GM19193 (cell line): ENCODE data around the gene DVL2.
A peak's percentile ranks its signal among the peaks of the same experiment; 100 is the strongest.

Source experiments
- POLR2A ChIP-seq: IDR thresholded peaks from 4 replicates; pipeline ENCODE4 v1.6.1; 2011; ENCODE audit not compliant: insufficient read depth, insufficient read length; ENCODE audit errors: extremely low read depth

DVL2 gene

DNA sequence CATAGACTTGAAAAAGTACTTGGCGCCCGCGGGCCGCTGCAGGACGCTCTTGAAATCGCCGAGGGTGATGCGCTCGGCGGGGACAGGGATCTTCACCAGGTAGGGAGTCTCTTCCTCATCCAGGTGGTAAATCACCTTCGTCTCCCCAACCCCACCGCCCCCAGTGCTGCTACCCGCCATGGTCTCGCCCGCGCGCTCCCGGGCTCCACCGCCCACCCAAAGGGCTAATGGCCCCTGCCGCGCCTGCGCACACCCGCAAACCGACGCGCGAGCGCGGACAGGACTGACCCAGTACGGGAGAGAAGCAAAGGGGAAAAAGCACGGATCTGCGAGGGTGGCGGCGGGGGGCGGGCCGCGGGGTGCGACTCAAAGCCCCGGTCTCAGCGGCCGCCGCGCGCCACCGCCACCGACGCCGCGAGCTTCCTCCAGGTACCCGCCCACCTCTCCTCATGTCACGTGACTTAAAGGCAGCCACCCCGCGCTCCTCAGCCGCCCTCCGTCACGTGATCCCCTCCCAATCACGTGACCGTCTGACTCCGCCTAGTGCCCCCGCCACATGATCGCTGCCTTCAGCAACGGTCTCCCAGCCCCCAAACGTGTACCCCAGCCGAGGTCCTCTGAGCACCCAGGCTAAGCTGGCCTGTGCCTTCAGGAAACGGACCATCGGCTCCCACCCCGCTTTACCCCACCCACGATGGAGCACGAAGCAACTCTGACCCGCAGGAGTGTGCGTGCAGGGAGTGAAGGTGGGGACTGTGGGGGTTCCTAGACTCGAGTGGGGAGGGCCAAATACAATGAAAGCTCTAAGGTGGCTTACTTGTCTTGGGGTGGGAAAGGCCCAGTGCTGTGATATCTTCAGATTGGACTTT, at the start of gene DVL2:
TSS of gene DVL2 (minus strand) at position 435 of the 869 bp plus-strand sequence. CDS start at position 180, 255 bp downstream.
- peak; percentile 77 for TF ChIP-seq POLR2A

DNA sequence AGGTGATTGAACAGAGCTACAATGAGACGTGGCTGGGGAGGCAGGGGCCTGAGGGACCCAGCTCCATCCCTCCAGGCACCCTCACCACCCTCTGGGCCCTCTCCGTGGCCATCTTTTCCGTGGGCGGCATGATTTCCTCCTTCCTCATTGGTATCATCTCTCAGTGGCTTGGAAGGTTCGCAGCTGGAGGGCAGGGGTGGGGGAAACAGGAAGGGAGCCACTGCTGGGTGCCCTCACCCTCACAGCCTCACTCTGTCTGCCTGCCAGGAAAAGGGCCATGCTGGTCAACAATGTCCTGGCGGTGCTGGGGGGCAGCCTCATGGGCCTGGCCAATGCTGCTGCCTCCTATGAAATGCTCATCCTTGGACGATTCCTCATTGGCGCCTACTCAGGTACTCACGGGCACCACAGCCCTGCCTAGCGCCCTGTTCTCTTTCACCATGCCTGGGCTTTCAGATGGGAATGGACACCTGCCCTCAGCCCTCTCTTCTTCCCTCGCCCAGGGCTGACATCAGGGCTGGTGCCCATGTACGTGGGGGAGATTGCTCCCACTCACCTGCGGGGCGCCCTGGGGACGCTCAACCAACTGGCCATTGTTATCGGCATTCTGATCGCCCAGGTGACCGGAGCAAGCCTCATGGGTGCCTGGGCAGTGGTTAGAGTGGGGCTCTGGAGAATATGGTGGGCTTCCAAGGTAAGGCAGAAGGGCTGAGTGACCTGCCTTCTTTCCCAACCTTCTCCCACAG, 49.3 kb upstream of the DVL2 start:
- TF ChIP-seq POLR2A = no peak

DNA sequence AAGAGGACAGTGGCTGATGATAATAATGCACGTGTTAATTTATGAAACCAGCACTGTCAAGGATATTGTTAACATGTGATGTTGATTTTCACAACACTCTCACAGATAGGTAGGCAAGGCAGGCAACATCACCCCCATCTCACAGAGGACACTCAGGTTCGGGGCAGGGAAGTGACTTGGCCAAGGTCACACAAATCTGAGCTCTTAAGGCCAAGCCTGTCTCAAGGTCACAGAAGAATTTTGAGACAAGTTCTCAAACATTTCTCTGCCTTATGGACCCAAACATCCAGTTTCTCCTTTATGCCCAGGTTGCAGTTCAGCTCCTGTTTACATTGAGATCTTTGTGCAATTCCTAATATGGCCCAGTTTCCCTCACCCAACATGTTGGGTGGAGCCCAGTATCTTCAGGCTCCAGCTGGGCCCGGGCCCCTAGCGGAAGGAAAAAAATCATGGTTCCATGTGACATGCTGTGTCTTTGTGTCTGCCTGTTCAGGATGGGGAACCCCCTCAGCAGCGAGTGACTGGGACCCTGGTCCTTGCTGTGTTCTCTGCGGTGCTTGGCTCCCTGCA, 48.5 kb upstream of the DVL2 start:
- no peak for TF ChIP-seq POLR2A

DNA sequence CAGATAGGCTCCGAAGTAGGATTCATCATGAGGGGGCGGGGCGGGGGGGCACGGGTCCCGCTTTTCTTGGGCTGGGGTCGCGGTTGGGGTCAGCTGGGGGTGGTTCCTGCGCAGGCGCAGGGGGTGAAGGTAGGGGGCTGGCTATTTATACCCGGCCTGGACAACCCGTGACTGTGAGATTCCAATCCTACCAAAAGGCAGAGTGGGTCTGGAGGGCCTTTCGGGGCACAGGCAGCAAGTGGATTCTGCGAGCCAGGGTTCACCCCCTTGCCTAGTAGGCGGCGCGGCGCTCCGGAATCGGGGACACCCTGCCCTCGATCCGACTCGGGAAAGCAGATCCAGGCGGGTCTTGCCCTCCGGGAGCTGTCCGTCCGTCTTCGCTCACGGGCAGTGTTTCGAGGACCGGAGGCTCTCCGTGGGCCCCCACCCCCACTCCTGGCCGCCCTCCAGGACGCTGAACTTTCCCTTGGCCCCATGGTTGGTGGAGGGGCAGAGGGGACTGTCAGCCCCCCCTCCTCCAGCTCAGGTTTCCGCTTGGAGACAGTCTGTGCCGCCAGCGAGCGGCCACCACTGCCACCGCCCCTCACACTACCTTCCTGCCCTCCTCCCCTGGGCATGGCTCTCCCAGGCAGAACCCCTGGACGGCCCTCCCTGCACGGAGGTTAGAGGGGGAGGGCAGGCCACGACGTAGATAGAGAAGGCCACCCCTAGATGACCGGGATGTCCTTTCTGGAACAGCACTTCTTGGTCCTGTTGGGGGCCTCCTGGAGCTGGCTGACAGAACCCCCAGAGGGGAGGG, 47.8 kb upstream of the DVL2 start:
- TF ChIP-seq POLR2A = no peak

DNA sequence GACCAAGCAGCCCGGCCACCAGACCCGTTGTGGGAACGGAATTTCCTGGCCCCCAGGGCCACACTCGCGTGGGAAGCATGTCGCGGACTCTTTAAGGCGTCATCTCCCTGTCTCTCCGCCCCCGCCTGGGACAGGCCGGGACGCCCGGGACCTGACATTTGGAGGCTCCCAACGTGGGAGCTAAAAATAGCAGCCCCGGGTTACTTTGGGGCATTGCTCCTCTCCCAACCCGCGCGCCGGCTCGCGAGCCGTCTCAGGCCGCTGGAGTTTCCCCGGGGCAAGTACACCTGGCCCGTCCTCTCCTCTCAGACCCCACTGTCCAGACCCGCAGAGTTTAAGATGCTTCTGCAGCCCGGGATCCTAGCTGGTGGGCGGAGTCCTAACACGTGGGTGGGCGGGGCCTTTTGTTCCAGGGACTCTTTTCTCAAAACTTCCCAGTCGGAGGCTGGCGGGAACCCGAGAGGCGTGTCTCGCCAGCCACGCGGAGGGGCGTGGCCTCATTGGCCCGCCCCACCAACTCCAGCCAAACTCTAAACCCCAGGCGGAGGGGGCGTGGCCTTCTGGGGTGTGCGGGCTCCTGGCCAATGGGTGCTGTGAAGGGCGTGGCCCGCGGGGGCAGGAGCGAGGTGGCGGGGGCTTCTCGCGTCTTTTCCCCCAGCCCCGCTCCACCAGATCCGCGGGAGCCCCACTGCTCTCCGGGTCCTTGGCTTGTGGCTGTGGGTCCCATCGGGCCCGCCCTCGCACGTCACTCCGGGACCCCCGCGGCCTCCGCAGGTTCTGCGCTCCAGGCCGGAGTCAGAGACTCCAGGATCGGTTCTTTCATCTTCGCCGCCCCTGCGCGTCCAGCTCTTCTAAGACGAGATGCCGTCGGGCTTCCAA, 47.0 kb upstream of the DVL2 start, which contains the start of gene SLC2A4:
TSS of gene SLC2A4 (plus strand) at position 645 of the 879 bp plus-strand sequence. CDS start at position 862, 217 bp downstream.
- peak; percentile 8 for TF ChIP-seq POLR2A

DNA sequence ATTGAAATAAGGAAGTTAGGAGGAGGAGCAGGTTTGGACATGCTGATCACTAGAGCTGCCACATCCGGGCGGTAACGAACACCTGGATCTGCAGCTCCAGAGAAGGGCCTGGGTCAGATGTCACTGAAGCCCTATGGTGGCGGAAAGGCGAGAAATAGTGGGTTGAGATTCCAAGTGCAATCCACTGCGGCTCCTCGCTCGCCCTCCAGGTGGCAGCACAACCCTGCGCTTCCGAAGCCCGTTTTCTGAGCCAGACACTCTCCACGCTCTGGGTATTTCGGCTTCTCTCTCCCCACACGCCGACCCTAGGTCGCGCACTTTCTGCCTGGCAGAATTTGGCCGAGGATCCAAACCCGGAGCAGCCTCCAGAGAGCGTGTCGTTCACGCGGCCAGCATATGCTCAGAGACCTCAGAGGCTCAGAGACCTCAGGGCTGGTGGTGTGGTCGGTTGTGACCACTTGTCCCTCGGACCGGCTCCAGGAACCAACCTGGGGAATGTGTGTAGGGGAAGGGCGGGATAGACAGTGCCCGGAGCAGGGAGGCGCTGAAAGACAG, 46.3 kb upstream of the DVL2 start:
- peak; percentile 7 for TF ChIP-seq POLR2A

DNA sequence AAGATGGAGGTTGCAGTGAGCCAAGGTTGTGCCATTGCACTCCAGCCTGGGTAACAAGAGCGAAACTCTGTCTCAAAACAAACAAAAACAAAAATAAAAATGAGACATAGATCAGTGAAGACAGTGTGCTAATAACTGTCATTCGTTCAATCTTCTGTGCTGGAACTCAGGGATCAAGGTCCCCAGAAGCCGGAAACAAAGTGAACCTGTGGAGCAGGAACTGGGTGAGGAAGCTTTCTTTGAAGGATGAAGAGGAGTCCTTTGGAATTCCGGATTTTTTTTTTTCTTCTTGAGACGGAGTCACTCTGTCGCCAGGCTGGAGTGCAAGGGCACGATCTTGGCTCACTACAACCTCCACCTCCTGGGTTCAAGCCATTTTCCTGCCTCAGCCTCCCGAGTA, 45.1 kb upstream of the DVL2 start:
- no peak for TF ChIP-seq POLR2A

DNA sequence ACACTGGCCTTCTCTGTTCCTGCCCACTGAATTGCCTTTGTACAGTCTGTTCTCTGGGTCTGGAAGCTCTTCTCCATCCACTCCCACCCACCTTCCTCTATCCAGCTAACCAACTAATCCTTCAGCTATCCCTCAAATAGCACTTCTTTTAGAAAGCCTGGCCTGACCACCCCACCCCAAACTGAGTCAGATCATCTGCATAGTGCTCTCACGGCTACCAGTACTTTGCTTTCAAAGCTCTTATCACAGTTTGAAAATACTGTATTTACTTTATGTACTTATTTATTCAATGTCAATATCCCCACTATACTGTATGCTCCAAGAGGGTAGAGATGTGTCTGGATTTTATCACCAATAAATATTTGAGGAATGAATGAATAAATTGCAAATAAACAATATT, 32.5 kb upstream of the DVL2 start:
- TF ChIP-seq POLR2A = no peak

DNA sequence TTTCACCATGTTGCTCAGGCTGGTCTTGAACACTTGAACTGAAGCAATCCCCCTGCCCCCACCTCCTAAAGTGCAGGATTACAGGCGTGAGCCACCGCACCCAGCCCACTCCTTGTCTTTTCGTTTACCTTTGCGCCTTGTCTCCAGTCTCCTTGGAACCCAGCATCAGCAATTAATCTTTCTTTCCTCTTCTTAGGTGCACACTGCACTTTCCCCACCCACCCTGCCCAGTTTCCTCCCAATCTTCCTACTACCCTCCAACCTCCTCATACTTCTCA, 29.4 kb upstream of the DVL2 start:
- no peak for TF ChIP-seq POLR2A

DNA sequence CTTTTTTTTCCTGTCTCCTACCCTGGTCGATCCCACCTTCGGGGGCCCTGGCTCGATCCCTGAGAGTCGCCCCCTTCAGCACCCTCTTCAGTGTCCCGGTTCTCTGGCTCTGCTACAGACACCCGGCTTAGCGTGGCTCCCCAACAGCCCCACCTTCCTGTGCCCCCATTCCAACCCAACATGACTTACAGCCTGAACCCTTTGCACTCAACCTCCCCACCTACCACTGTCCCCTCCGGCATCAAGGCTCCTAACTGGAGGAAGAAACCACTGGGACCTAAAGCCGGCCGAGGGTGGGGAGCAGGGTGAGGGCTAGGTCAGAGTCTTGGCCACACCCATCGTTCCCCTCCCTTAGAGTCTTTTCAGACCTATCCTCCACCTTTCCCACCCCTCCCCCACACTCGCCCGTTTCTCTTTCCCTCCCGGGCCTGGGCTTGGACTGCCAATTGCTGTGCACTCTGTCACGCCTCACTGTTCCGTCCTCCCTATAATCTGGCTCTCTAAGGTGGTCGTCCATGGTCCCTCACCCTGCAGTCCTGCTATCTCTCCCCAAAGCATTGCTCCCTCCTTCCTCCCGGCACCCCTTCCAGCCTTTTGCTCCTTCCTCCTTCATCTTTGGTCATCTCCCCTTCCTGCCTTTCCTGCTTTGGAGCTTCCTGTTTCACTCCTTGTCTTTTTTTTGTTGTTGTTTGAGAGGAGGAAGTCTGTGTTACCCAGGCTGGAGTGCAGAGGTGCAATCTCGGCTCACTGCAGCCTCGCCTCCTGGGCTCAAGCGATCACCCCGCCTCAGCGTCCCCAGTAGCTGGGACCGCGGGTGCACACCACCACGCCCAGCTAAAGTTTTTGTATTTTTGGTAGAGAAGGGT, 28.9 kb upstream of the DVL2 start:
- TF ChIP-seq POLR2A = no peak

DNA sequence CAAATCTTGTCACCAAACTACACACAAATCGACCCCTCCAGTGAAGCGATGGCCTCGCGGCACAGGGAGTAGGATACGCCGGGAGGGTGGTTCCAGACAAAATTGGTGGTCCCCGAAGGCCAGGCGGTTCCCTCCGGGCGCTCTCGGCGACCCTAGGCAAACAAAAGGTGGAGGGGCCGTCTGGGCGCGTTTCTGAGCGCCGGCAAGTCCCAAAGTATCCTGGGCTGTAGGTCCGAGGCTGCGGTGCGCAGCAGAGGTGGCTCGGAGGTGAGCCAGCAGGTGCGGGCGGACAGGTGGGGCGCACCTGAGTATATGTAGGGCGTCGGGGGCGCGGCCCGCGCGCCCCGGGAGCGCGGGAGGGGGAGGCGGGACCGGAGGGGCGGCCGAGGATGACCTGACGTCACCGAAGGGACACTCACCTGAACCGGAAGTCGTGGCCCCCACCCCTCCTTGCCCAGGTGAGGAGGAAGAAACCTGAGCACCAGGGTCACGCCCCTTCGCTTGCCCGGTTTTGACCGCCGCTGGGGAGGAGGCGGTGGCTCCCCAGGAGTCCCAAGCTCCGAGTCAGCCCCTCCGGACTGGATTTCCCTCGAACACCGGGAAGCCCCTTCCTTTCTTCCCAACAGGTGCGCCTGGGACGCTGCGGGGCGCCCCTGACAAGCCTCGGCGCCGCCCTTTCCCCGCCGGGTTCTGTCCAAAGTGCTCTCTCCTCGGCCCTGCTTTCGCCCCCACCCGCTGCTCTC, 28.0 kb upstream of the DVL2 start, which contains the start of gene CLDN7:
TSS of gene CLDN7 (minus strand) at position 287 of the 743 bp plus-strand sequence. CDS start 435 bp downstream, outside the sequence.
- no peak for TF ChIP-seq POLR2A
